Natural killer cell (primary cell): Measurements from ENCODE around the gene ZNF600. TPM values are rescaled to one million over a fixed set of nuclear protein-coding genes. Genes with fewer than 3 reads are reported as not detected.

Source experiments
- total RNA-seq, 4 donors: library from RNA; stranded (reverse); fragments of 120-200 nt in 1 of 4; gene quantifications; one replicate each; pipeline versions ENCODE4 v1.2.3 to v1.2.4, GENCODE V29; 2013 to 2022

Gene ZNF600
- total RNA-seq, 3 donors from 2014 or later (not counting 1 experiment from before 2014, with no cell fraction given) = 28.8 to 157 (median 73.1) TPM

Other genes starting within 250 kb of the ZNF600 start
- gene ZNF701, start 216.5 kb downstream of the ZNF600 start, total RNA-seq = 10 to 100 TPM; 27.4 to 41.2 (median 28.4) TPM
- gene ZNF83, start 148.4 kb downstream of the ZNF600 start, total RNA-seq = 100 to 1,000 TPM in 1 of 3 donors, 10 to 100 TPM in 2; 46.8 to 114 (median 96.9) TPM
- 10 to 100 TPM; 41.2 to 58.0 (median 44.2) TPM for gene ZNF611, start 51.7 kb downstream of the ZNF600 start, total RNA-seq
- gene ZNF28, start 34.8 kb upstream of the ZNF600 start, total RNA-seq = 10 to 100 TPM; 14.9 to 30.4 (median 17.6) TPM
- gene ZNF468, start 70.8 kb upstream of the ZNF600 start, total RNA-seq = 10 to 100 TPM; 20.1 to 25.4 (median 24.1) TPM
- gene ZNF320, start 110.8 kb upstream of the ZNF600 start, total RNA-seq = 10 to 100 TPM; 10.3 to 14.0 (median 11.9) TPM
- gene ZNF888, start 136.6 kb upstream of the ZNF600 start, total RNA-seq = 10 to 100 TPM in 1 of 3 donors, 1 to 10 TPM in 2; 5.1 to 13.5 (median 8.0) TPM
- 10 to 100 TPM in 1 of 3 donors, 1 to 10 TPM in 2; 4.1 to 11.3 (median 7.7) TPM for gene ZNF816, start 176.1 kb upstream of the ZNF600 start, total RNA-seq
- gene ERVV-1, start 227.1 kb upstream of the ZNF600 start, total RNA-seq = not detected